Epithelial cell of esophagus (primary cell): Measurements from ENCODE around the gene GRIN2A.

Source experiments
- DNase-seq: peaks from one replicate; pipeline ENCODE4 v3.0.0; 2010; ENCODE audit warnings: low read depth
- H3K4me3 ChIP-seq: 2 replicates; pipeline ENCODE4 v1.5.1; 2011; ENCODE audit warnings: mild to moderate bottlenecking, low read length, control low read depth
- CTCF ChIP-seq: IDR thresholded peaks from 2 replicates; pipeline ENCODE4 v1.5.1; 2011; ENCODE audit warnings: low read depth, mild to moderate bottlenecking, low read length, control low read depth, inconsistent platforms; ENCODE audit not compliant: insufficient read depth; ENCODE audit errors: missing control alignments

Gene GRIN2A

GRCh38 chr16:10001258-10001775 is 180.9 kb downstream of the GRIN2A start:
- no peak for TF ChIP-seq CTCF
- no peak overlapping the region for H3K4me3 ChIP-seq
- DNase-seq: no peak

- DNase-seq: no peak
- H3K4me3 ChIP-seq: no peak overlapping the region
- TF ChIP-seq CTCF: no peak
These were observed 186.0 kb downstream of the GRIN2A start for GRCh38 chr16:9996221-9996620.

- no peak for TF ChIP-seq CTCF
- no peak overlapping the region for H3K4me3 ChIP-seq
- no peak for DNase-seq
These were observed 189.8 kb downstream of the GRIN2A start for GRCh38 chr16:9992441-9992840.

- TF ChIP-seq CTCF: no peak
- H3K4me3 ChIP-seq: no peak overlapping the region
These were observed 201.2 kb downstream of the GRIN2A start for GRCh38 chr16:9980981-9981380.

GRCh38 chr16:9978160-9978725 is 204.0 kb downstream of the GRIN2A start:
- DNase-seq: no peak
- no peak overlapping the region for H3K4me3 ChIP-seq
- no peak for TF ChIP-seq CTCF

More at GRCh38 chr16:9980981-9981380, 201.2 kb downstream of the GRIN2A start:
- DNase-seq: no peak

- TF ChIP-seq CTCF: no peak
- H3K4me3 ChIP-seq: no peak overlapping the region
These were observed 204.8 kb downstream of the GRIN2A start for GRCh38 chr16:9977333-9977897.

GRCh38 chr16:9976601-9977000 is 205.6 kb downstream of the GRIN2A start:
- DNase-seq: no peak
- no peak overlapping the region for H3K4me3 ChIP-seq
- TF ChIP-seq CTCF: no peak

More at GRCh38 chr16:9977333-9977897, 204.8 kb downstream of the GRIN2A start:
- DNase-seq: no peak
